Activated T-helper 1 cell treated with anti-CD3 and anti-CD28 coated beads, Interleukin-12 subunit alpha, Interleukin-12 subunit beta, Interleukin-2, Interleukin-4 antibody, amounts not matched to agents 30 ng/mL and 10 ng/mL and 1 ng/mL, durations not matched to agents 14 hours and 24 hours and 36 hours (primary cell): Measurements from ENCODE around the gene COL4A4. TPM values are rescaled to one million over a fixed set of nuclear protein-coding genes. Genes with fewer than 3 reads are reported as not detected.

ENCODE experiments used
- DNase-seq: peaks from one replicate; pipeline ENCODE4 v3.0.0; 2021; ENCODE audit warnings: low spot score
- H3K27ac Mint-ChIP-seq: one replicate; pipeline ENCODE4 v1.8.0; 2021; ENCODE audit warnings: mild to moderate bottlenecking, mixed read lengths
- H3K27me3 Mint-ChIP-seq: one replicate; pipeline ENCODE4 v1.8.0; 2022; ENCODE audit warnings: mild to moderate bottlenecking, moderate library complexity, mixed read lengths; ENCODE audit not compliant: insufficient read depth
- H3K36me3 Mint-ChIP-seq: one replicate; pipeline ENCODE4 v1.8.0; 2021; ENCODE audit warnings: low read depth, mixed read lengths
- H3K4me1 Mint-ChIP-seq: one replicate; pipeline ENCODE4 v1.8.0; 2021; ENCODE audit warnings: low read depth, mixed read lengths
- H3K4me3 Mint-ChIP-seq: one replicate; pipeline ENCODE4 v1.8.0; 2021; ENCODE audit warnings: mild to moderate bottlenecking, moderate library complexity, mixed read lengths
- H3K9me3 Mint-ChIP-seq: one replicate; pipeline ENCODE4 v1.8.0; 2021; ENCODE audit warnings: mixed read lengths
- intact Hi-C: fragments of 100-400 bp; cut with micrococcal nuclease; formaldehyde crosslinking; loops from one replicate; pipeline ENCODE4 v1.15.1; 2024
- total RNA-seq: library from RNA; stranded (reverse); gene quantifications from 2 replicates; pipeline ENCODE4 v1.2.3, GENCODE V29; 2022

COL4A4 gene
- total RNA-seq, 1 donor from 2014 or later, result not detected

DNA sequence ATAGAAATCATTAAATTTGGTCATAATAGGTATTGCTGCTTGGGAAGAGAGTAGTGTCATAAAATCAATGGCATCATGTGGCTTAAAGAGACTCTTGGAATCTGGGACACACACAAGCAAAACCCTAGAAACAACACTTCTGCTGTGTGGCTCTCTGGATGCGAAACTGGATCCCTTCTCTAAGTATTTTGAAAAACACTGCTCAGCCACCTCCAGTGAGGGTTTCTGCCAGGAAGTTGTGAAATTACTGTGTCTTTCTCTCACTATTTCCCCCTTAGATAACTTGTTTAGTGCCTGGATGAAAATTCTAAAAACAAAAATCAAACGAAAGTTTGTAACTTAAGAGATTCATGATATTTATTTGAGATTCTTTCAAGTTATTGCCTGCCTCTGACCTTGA lies 164.3 kb downstream of the COL4A4 start:
- H3K27me3 Mint-ChIP-seq, result no peaks in the 10 kb centered on the region
- peaks cover 23% of the 10 kb centered on the region for H3K36me3 Mint-ChIP-seq
- no peak overlapping the region for H3K4me3 Mint-ChIP-seq
- H3K4me1 Mint-ChIP-seq, result peaks cover 20% of the 10 kb centered on the region
- no peak overlapping the region for H3K27ac Mint-ChIP-seq
- H3K9me3 Mint-ChIP-seq, result no peaks in the 10 kb centered on the region
- DNase-seq, result no peak
- intact Hi-C loops, result no loop called here

DNA sequence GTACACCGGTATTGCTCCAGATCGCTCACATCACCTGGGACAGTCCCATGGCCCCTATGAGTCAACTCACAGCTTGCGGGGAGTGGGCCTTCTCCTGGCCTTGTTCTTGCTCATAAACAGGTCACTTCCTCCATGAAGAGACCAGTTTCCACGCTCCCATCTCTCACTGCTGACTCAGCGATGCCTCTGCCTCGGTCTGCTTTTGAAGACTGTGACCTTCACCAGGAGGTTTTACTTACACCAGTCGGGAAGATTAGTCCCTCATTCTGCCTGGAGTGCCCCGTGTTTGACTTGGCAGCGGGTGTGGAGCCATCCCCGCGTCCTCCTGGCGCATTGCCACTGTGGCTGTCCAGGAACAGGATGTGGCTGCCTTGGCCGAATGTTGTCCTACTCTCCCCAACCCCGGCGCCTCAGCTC lies 168.4 kb downstream of the COL4A4 start:
- no peaks in the 10 kb centered on the region for H3K27me3 Mint-ChIP-seq
- H3K27ac Mint-ChIP-seq, result no peak overlapping the region
- H3K4me3 Mint-ChIP-seq, result no peak overlapping the region
- peaks cover 20% of the 10 kb centered on the region for H3K4me1 Mint-ChIP-seq
- no peaks in the 10 kb centered on the region for H3K9me3 Mint-ChIP-seq
- DNase-seq, result no peak
- intact Hi-C loops, result no loop called here
- H3K36me3 Mint-ChIP-seq, result peaks cover 24% of the 10 kb centered on the region

DNA sequence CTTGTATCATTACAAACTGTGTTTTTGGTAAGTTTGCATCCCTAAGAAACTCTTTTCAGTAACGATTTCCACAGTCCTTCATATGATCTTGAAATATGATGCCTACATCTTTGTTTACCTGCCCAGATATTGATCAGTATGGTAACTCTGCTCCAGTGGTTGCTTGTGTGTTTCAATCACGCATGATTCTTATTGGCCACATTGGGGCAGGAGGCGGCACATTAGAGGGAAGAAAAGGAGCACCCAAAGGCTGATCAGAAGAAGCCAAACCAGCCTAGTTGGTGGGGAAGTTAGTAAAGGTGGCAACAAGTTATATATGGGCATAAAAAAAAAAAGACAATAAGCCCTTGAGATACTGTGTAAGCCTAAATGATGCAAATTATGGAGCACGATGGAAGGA lies 169.2 kb downstream of the COL4A4 start:
- Mint-ChIP-seq H3K36me3 (peaks cover 19% of the 10 kb centered on the region), H3K27me3 (no peaks in the 10 kb centered on the region), H3K4me1 (peaks cover 15% of the 10 kb centered on the region), H3K27ac (no peak overlapping the region), H3K4me3 (no peak overlapping the region), H3K9me3 (no peaks in the 10 kb centered on the region)
- no peak for DNase-seq
- intact Hi-C loops, result no loop called here

DNA sequence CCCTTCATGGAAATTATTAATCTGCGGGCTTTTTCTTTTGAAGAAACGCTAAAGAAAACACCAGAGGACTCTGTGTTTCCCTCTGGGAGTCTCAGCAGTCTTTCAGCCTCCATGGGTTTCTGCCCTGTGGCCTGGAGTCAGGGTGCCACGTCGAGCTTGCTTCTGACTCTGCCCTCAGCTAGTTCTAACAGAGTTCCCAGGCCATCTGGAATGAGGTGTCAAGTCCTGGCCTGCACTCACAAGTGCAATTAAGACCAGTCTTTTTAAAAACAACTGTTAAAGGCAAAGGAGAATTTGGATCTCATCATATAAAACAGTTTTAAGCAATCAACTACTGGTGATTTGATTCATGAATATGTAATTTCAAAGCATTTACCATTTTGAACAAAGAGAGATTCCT lies 170.8 kb downstream of the COL4A4 start:
- Mint-ChIP-seq H3K9me3 (no peaks in the 10 kb centered on the region), H3K36me3 (peaks cover 14% of the 10 kb centered on the region), H3K4me3 (no peak overlapping the region), H3K27ac (no peak overlapping the region), H3K27me3 (no peaks in the 10 kb centered on the region), H3K4me1 (peaks cover 13% of the 10 kb centered on the region)
- intact Hi-C loops, result no loop called here
- DNase-seq, result no peak

DNA sequence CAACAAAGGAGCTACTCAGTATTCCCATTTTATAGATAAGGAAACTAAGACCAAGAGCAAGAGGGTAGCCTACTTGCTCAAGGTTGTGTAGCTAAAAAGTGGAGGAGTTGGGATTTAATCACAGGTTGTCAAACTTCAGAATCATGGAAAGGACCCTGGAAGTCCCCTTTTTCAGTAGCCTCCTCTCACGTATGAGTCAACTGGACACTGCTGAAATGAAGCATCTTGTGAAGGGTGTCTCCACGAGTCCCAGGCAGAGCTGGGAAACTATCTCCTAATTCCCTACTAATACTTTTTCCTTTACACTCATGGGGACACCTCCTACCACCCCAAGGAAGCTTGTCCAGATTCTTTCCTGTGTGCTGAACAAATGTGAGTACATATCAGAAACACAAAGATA lies 172.3 kb downstream of the COL4A4 start:
- no peaks in the 10 kb centered on the region for H3K27me3 Mint-ChIP-seq
- no peak for DNase-seq
- H3K4me1 Mint-ChIP-seq, result peaks cover 13% of the 10 kb centered on the region
- H3K27ac Mint-ChIP-seq, result no peak overlapping the region
- no peak overlapping the region for H3K4me3 Mint-ChIP-seq
- intact Hi-C loops, result no loop called here
- H3K36me3 Mint-ChIP-seq, result peaks cover 12% of the 10 kb centered on the region
- H3K9me3 Mint-ChIP-seq, result no peaks in the 10 kb centered on the region

DNA sequence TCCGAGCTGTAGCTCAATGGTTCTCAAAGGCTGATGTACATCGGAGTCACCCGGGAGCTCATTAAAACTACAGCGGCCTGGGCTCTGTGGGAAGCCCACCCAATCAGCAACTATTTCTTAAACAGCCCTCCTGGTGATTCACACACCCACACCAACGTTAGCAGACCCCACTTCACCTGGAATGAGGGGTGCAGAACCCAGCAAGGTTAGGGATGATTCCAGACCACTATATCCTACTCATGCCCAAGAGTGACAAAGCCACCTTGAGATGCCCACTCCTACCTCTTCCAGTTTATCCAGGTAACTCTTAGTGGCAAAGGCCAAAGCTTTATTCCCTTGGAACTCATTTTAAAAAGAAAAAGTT lies 178.4 kb downstream of the COL4A4 start:
- Mint-ChIP-seq H3K27me3 (no peaks in the 10 kb centered on the region), H3K36me3 (peaks cover 2% of the 10 kb centered on the region), H3K9me3 (no peaks in the 10 kb centered on the region), H3K4me3 (no peak overlapping the region), H3K4me1 (peaks cover 21% of the 10 kb centered on the region), H3K27ac (no peak overlapping the region)
- intact Hi-C loops, result loop anchor here (1.0 to 10.0 kb wide), 6 partner anchors 172 to 1317 kb away; no protein-coding TSS in a partner anchor
- DNase-seq, result no peak

DNA sequence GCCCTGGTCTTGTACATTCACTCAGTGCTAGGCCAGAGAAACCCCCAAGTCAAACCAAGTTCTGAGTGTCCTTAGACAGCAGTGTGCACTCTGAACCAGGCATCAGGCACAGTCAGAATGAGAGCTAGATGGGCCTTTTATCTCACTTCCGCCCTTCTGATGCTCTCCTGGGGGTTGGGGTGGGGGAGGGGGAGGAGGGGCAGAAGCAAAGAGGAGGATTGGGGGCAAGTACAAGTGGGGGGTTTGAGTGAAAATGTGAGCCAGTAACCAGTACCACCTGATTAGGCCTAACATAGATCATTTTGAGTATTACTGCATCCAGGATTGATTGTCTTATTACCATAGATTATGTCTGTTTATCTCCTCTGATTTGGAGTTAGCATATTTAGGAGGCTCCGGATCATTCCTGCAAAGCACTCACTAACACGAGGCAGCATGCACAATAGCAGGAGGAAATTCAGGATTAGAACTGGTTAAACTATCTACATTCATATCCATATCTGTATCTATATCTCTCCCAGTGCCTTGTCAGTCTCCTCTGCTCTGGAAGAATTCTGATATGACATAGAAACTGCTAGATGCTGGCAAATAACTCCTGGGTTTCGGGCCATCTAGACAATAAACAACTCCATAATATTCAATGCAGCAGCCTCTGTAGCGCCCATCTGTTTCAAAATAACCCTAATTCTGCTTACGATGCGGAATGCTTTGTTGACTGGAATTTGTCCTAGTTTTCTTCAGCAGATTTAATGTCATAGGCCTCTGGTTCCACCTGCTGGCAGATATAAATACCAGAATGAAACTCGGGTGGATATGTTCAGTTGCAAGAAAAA lies 179.0 kb downstream of the COL4A4 start:
- peak; percentile 9 for DNase-seq
- H3K4me3 Mint-ChIP-seq, result no peak overlapping the region
- no peaks in the 10 kb centered on the region for H3K9me3 Mint-ChIP-seq
- H3K27me3 Mint-ChIP-seq, result no peaks in the 10 kb centered on the region
- intact Hi-C loops, result loop anchor here (1.0 to 10.0 kb wide), 7 partner anchors 149 to 1317 kb away; partner anchors contain the start of gene RHBDD1
- peaks cover 21% of the 10 kb centered on the region for H3K4me1 Mint-ChIP-seq
- no peak overlapping the region for H3K27ac Mint-ChIP-seq
- H3K36me3 Mint-ChIP-seq, result peaks cover 2% of the 10 kb centered on the region

DNA sequence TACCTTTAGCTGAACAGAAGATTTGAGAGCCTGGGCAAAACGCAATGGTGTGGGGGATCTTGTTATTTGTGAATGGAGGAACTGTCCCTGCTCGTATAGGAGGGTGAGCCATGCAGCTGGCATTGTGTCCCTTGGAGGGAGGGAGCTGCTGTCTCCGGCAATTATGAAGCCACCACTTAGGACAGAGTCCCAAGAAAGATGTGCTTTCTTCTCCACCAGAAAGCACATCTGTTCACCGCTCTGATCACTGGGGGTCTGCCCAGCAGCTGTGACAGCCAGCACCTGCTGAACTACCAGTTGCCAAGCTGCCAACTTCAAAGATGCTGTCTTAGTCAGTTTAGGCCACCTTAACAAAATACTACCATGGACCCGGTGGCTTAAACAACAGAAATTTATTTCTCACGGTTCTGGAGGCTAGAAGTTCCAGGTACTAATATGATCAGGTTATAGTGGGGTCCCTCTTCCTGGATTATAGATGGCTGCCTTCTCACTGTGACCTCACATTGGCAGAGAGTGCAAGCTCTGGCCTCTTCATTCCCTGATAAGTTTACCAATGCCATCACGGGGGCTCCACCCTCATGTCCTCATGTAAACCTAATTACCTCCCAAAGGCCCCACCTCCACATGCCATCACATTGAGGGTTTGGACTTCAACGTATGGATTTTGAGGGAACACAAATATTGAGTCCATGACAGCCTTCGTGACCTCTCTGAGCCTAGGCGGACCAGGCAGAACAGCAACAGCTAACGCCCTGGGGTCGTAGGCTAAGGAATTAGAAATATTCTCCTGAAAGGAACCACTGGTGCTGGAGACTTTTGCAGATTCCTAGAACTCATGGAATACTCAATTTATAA lies 179.9 kb downstream of the COL4A4 start:
- intact Hi-C loops, result loop anchor here (1.0 to 10.0 kb wide), 2 partner anchors 148 to 329 kb away; partner anchors contain the start of gene RHBDD1
- Mint-ChIP-seq H3K9me3 (no peaks in the 10 kb centered on the region), H3K27me3 (no peaks in the 10 kb centered on the region), H3K27ac (no peak overlapping the region), H3K4me1 (peaks cover 21% of the 10 kb centered on the region), H3K36me3 (peaks cover 5% of the 10 kb centered on the region), H3K4me3 (no peak overlapping the region)
- DNase-seq, result no peak

DNA sequence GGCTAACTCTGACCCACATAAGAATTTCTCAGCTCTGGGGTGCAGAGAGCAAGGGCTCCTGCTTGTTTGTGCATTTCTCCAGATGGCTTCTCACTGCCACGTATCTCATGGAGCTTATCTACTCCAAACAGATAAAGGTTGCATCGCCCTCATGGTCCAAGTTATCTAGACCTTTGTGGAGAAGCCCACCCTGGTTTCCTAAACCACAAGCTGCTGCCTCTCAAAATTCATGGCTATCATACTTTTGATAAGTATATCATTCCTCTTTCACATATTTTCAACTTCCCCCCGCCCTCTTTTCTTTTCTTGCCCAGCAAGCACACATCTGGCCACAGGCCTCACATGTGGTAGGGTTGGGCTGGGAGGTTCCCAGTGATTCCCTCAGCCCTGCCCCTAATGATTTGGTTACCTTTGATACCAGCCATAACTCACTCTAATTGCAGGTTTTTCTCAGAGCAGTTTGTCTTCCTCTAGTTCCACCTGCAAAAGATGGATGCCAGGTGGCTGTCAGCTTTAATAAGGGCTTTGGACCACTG lies 182.1 kb downstream of the COL4A4 start:
- Mint-ChIP-seq H3K4me3 (no peak overlapping the region), H3K36me3 (peaks cover 5% of the 10 kb centered on the region), H3K4me1 (peaks cover 32% of the 10 kb centered on the region), H3K27me3 (no peaks in the 10 kb centered on the region), H3K9me3 (no peaks in the 10 kb centered on the region), H3K27ac (no peak overlapping the region)
- intact Hi-C loops, result loop anchor here (10.0 kb wide), 1 partner anchor 327 kb away; no protein-coding TSS in a partner anchor
- no peak for DNase-seq

DNA sequence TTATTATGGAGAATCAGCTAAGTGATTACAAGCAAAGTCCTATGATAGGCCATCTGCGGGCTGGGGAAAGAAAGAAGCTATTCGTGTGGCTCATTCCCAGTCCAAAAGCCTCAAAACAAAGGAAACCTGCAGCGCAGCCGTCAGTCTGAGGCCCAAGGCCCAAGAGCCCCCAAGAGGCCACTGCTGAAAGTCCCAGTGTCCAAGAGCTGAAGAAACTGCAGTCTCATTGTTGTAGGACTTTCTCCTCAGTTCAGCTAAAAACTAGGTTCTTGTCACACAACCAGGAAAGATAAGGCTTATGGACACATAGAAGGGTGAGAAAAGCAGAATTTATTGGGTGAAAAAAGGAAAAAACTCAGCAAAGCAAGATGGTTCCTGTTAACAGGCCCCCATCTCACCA lies 185.0 kb downstream of the COL4A4 start:
- intact Hi-C loops, result no loop called here
- Mint-ChIP-seq H3K27me3 (no peaks in the 10 kb centered on the region), H3K36me3 (peaks cover 7% of the 10 kb centered on the region), H3K9me3 (no peaks in the 10 kb centered on the region), H3K4me1 (peaks cover 18% of the 10 kb centered on the region), H3K27ac (no peak overlapping the region), H3K4me3 (no peak overlapping the region)
- DNase-seq, result no peak

DNA sequence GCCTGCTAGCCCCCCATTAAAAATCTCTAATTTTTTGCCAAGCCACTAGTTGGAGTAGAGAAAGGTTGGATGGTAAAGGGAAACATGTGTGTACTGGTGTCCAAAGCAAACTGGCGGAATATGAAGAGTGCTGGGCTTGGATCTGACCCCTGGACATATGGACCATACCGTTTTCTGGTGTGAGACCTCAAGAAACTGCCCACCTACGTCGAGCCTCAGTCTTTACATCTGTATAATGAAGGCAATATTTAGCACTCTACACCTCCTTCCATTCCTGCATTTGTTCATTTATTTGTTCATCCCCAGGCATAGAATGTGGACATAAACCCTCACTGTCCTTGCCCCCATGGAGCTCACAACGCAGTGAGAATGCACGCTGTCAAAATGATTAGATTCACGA lies 185.7 kb downstream of the COL4A4 start:
- Mint-ChIP-seq H3K4me3 (no peak overlapping the region), H3K27me3 (no peaks in the 10 kb centered on the region), H3K36me3 (peaks cover 9% of the 10 kb centered on the region), H3K4me1 (peaks cover 15% of the 10 kb centered on the region), H3K9me3 (no peaks in the 10 kb centered on the region), H3K27ac (no peak overlapping the region)
- intact Hi-C loops, result no loop called here
- DNase-seq, result no peak

DNA sequence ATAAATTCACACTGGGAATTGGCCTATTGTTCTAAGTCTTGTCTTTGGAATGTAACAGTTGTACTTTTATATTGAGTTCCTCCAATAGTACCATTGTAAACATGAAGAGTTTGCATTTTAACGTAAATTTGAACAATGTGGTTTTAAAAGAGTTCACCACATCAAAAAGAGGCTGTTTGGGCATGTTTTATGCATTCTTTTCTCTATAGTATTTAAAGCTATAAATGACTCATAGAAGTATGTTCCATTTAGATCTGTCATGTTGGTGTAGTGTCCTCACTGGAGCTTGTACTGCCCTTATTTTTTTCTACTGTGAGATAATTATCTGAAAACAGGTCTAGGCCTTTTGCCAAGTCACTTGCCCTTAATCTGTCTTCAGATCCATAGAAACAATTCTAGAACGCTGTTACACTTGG lies 186.2 kb downstream of the COL4A4 start:
- peaks cover 17% of the 10 kb centered on the region for H3K4me1 Mint-ChIP-seq
- intact Hi-C loops, result no loop called here
- no peaks in the 10 kb centered on the region for H3K27me3 Mint-ChIP-seq
- H3K9me3 Mint-ChIP-seq, result no peaks in the 10 kb centered on the region
- H3K27ac Mint-ChIP-seq, result no peak overlapping the region
- no peak overlapping the region for H3K4me3 Mint-ChIP-seq
- no peak for DNase-seq
- peaks cover 9% of the 10 kb centered on the region for H3K36me3 Mint-ChIP-seq

DNA sequence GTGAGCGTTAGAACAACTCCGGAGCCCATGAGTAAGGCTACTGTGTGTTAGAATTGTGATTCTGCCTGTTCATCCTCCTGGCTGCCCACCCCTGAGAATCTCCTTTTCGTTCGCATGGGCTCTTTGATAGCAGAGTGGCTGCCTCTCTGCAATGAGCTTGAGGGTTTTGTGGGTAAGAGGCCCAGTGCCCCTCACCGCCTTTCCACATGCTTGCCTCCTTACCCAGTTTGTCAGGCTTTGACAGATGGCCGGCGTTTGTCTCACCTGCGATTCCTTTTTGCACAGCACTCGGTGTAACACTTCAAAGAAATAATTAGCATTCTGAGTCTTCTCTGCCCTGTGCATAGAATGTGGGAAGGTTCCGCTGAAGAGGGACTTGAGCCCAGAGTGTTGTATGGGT lies 190.2 kb downstream of the COL4A4 start:
- peaks cover 47% of the 10 kb centered on the region for H3K4me1 Mint-ChIP-seq
- intact Hi-C loops, result no loop called here
- no peak for DNase-seq
- H3K9me3 Mint-ChIP-seq, result no peaks in the 10 kb centered on the region
- H3K27me3 Mint-ChIP-seq, result no peaks in the 10 kb centered on the region
- H3K27ac Mint-ChIP-seq, result no peak overlapping the region
- H3K36me3 Mint-ChIP-seq, result peaks cover 14% of the 10 kb centered on the region
- H3K4me3 Mint-ChIP-seq, result no peak overlapping the region
